AG09319 (cell line): ENCODE measurements around the gene ZBTB24.
"Not testable (repeated sequence)": the region's sequence is repeated elsewhere in the genome, so short reads cannot be mapped to it uniquely, and the experiment has no call there.

Experiments used
- DNase-seq: peaks from one replicate; pipeline ENCODE4 v3.0.0-alpha.2; 2010; ENCODE audit warnings: low read depth; ENCODE audit errors: extremely low read depth
- TF ChIP-seq, protein P1 (sequence below): IDR thresholded peaks from 2 replicates; pipeline ENCODE4 v1.5.1; 2011; ENCODE audit warnings: low read depth, mild to moderate bottlenecking, inconsistent platforms, low read length, moderate library complexity

The ZBTB24 gene

DNA sequence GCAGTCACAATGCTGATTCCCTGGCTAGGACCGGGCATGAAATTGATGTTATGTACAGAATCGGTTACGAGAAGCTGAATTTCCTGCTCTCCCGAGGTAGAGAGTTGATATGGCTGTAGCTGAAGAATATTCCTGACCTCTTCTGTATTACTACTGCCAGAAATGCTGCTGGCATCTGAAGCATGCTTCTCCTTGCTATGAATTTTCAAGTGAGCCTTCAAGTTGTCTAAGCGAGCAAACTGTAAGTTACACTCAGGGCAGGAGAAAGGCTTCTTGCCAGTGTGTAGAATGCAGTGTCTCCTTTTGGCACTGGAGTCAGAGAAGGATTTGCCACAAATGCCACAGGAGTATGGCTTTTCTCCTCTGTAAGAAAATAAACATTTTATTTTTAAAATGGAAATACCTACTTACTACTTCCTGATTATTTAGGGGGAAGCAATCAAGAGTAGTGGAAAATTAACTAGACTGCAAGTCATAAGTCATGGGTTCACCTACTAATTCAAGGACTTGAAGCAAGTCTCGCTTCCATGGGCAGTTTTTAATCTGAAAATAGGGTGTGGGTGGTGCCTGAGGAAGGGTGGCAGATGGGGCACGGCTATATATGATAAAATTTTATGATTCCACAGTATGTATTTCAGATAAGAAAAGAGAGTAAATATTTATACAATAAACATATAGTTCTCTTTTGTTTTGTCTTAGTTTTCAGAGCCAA, 16.7 kb downstream of the ZBTB24 start:
- no peak for DNase-seq
- TF ChIP-seq, protein P1, sequence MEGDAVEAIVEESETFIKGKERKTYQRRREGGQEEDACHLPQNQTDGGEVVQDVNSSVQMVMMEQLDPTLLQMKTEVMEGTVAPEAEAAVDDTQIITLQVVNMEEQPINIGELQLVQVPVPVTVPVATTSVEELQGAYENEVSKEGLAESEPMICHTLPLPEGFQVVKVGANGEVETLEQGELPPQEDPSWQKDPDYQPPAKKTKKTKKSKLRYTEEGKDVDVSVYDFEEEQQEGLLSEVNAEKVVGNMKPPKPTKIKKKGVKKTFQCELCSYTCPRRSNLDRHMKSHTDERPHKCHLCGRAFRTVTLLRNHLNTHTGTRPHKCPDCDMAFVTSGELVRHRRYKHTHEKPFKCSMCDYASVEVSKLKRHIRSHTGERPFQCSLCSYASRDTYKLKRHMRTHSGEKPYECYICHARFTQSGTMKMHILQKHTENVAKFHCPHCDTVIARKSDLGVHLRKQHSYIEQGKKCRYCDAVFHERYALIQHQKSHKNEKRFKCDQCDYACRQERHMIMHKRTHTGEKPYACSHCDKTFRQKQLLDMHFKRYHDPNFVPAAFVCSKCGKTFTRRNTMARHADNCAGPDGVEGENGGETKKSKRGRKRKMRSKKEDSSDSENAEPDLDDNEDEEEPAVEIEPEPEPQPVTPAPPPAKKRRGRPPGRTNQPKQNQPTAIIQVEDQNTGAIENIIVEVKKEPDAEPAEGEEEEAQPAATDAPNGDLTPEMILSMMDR: no peak

DNA sequence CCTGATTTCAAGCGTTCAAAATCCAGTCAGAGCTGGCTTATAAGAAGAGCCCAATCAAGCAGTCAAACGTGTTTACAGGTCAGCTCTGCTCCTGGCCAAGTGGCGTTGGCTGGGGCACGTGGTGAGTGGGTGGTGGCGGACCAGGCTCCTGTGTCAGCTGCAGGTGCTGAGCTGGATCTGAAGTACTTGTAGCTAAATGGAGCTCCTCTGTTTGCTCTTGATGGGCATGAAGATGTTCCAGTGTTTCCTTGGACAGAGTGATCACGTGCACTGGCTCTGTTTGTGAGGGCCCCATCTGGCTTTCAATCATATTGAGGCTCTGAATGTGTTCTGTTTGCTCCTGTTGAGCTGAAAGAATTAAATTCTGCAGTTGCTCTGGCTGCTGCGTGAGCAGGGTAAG, 17.2 kb downstream of the ZBTB24 start:
- TF ChIP-seq, protein P1: no peak
- DNase-seq: no peak

DNA sequence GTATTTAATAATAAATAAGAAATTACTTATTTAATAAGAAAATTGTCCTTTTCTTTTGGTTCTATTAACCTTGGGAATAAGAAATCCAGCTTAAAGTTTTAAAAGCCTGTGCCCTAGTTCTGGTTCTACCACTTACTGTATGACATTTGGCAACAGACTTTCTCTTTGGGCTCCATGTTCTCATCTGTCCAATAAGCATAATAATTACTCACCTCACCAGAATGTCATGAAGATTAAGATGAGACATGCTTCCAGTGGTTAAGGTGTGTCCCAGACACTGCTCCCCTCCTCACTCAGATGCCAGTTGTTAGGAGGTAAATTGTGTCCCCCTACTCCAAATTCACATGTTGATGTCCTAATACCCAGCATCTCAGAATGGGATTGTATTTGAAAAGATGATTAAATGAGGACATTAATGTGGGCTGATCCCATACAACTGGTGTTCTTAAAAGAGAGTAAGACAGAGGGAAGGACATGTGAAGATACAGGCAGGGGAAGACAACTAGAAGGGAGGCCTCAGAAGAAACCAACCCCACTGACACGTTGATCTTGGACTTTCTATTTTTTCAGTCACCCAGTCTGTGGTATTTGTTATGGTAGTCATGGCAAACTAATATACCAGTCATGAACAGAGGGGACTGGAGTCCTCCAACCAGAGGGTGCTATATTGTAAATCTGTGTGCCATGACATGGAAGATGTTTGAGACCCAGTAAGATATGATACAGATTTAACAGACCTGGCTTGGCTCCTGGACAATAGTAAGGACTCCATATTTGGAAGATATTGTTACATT, 21.1 kb downstream of the ZBTB24 start:
- DNase-seq: no peak
- TF ChIP-seq, protein P1: no peak

DNA sequence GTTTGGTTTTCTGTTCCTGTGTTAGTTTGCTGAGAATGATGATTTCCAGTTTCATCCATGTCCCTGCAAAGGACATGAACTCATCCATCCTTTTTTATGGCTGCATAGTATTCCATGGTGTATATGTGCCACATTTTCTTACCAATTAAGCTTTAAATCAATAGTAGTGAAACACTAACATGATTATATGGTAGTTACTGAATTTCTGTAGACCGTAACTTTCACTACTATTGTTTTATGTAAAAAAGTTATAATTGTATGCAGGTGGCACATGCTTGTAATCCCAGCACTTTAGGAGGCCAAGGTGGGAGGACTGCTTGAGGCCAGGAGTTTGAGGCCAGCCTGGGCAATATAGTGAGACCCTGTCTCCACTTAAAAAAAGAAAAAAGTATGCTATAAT, 21.8 kb downstream of the ZBTB24 start:
- DNase-seq: not testable (repeated sequence)

DNA sequence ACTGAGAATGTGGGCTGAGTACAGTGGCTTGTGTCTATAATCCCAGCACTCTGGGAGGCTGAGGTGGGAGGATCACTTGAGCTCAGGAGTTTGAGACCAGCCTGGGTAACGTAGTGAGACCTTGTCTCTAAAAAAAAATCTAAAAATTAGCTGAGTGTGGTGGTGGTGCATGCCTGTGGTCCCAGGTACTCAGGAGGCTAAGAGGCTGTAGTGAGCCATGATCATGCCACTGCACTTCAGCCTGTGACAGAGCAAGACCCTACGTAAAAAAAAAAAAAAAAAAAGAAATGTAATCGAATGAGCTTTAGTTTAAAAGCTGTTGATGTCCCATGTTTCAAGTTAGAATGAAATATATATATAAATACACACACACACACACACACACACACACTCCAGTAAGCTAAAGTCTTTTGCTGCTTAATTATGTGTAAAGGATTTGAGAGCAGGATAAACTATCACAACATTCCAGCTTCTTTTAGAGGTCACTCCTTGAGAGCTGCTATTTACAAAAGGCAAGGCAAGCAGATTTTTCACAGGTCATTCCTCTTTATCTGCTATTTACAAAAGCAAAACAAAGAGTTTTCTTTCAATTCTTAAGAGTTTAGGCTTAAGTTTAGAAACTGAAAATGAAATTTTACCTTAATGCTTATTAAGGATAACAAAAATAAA, 22.7 kb downstream of the ZBTB24 start:
- TF ChIP-seq, protein P1: no peak
- DNase-seq: no peak

DNA sequence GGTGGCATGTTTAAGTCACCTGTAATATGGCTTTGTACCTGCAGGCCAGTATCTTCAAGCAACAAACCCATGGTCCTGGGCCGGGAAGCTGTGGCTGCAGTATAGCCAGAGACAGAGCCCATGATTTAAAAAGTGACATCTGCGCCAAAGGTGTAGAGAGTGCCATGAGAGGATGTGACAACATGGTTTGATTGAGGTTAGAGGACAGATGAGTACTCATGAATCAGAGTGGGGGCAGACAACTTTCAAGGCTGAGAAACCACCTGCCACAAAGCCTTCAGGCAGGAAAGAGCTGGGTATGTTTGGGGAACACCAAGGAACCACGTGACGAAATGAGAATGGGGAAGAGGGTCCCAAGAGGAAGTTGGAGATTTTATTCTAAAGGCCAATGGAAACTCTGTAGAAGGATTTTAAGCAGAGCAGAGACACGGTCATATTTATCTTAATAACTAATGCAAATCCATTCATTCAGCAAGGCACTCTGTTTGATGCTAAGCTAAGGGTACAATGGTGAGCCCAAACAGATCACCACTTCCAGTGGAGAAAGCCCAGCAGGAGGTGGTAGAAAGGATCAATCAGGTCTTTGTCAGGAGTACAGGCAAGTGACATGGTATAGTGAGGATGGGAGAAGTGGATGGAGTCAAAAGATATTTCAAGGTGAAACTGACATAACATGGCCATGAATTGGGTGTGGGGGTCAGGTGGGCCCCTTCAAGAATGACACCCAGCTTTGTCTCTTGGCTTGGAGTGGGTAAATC, 24.1 kb downstream of the ZBTB24 start:
- TF ChIP-seq, protein P1: no peak
- no peak for DNase-seq

DNA sequence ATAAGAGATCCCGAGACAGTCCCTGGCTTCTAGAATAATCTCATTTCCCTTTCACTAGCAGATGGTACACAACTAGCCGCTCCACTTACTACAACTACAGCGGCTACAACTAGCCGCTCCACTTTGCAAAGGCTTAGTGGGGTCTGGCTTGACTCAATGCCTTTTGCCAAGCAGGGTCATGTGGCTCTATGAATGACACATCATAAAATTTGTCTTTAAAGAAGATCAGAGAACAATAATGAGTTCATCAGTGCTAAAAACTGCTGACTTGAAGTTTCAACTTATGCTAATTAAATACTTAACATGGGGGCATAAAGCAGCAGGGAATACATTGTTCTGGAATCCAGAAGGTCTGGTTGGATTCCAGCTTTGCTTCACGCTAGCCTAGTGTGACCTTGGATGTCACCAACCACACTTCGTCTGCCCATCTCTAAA, 25.4 kb downstream of the ZBTB24 start:
- no peak for DNase-seq
- TF ChIP-seq, protein P1: no peak
